ENCODE data around the gene EPS8.
"Not testable (repeated sequence)": the region's sequence is repeated elsewhere in the genome, so short reads cannot be mapped to it uniquely, and the experiment has no call there.

Gene EPS8

DNA sequence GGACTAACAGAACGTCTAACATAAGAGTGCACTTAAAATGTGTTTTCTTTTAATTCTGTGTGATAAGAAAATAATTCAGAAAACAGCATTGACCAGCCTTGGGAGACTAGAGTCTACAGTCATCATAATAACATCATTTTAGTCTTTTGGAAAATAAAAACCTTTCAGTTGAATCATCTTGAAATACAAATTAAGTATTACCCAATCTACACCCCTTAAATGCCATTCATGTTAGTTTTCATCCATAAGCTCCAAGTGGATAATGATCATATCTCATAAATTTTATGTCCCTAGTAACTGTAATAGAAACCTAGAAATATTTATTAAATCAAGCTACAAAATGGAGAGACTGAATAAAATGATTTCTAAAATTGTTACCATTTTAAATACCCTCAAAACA is 32.4 kb downstream of the EPS8 start:
- no peak for DNase-seq (ENCODE audit: low read depth)

GRCh38 chr12:15754233-15754632 is 35.0 kb downstream of the EPS8 start:
- no peak for DNase-seq (ENCODE audit: low read depth)

- DNase-seq (ENCODE audit: low read depth) = no peak
Observed at GRCh38 chr12:15752785-15753184, 36.4 kb downstream of the EPS8 start.

- DNase-seq (ENCODE audit: low read depth) = no peak
Observed at GRCh38 chr12:15751741-15752140, 37.4 kb downstream of the EPS8 start.

GRCh38 chr12:15749937-15750336 is 39.3 kb downstream of the EPS8 start:
- DNase-seq (ENCODE audit: low read depth) = no peak

- DNase-seq (ENCODE audit: low read depth) = not testable (repeated sequence)
Observed at GRCh38 chr12:15741870-15742269, 47.3 kb downstream of the EPS8 start.

- DNase-seq (ENCODE audit: low read depth) = no peak
Observed at GRCh38 chr12:15741082-15741481, 48.1 kb downstream of the EPS8 start.

DNA sequence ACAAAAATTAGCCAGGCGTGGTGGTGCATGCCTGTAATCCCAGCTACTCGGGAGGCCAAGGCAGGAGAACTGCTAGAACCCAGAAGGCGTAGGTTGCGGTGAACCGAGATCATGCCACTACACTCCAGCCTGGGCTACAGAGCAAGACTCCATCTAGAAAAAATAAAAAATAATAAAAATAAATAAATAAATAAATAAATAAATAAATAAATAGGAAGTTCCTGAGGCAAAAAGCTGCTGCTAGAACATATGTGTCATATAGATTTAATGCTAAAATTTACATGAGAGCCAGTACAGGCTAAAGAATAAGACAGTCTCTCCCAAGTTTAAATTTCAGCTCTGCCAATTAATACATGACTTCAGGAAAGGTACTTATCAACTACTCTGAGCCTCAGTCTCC is 48.8 kb downstream of the EPS8 start:
- DNase-seq (ENCODE audit: low read depth) = not testable (repeated sequence)

DNA sequence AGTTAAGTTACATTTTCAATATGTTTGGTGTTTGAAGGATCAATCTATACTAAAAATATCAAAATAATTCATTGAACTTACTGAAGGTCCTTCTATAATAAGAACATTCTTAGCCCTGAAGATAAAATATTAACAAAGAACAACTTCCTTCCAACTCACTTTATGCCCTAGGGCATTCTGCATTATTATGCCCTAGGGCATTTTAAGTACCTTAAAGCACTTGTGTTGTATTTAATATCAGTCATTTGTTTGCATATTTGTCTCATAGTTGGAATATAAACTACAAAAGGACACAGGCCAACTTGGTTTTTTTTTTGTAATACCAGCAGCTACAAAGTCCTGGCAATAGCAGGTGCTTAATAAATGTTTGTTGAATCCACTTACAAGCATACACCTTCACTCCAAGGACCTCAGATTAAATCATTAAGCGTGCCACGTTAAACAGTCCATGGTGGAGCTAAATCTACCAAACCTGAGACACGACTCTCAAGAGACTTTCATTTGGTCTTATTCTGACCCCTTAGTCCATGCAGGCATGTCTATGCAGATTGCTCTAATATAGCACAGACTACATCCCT is 50.7 kb downstream of the EPS8 start:
- DNase-seq (ENCODE audit: low read depth) = no peak

GRCh38 chr12:15735837-15736615 is 53.2 kb downstream of the EPS8 start:
- no peak for DNase-seq (ENCODE audit: low read depth)

DNA sequence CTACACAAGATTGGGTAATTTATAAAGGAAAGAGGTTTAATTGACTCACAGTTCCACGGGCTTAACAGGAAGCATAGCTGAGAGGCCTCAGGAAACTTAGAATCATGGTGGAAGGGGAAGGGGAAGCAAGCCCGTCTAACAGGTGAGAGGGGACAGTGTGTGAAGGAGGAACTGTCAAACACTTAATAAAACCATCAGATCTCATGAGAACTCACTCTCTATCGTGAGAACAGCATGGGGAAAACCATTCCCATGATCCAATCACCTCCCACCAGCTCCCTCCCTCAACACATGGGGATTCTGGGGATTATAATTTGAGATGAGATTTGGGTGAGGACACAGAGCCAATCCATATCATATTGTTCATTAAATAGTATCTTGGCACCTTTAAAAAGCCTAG is 56.1 kb downstream of the EPS8 start:
- no peak for DNase-seq (ENCODE audit: low read depth)

GRCh38 chr12:15732341-15733061 is 56.7 kb downstream of the EPS8 start:
- DNase-seq (ENCODE audit: low read depth) = no peak

DNA sequence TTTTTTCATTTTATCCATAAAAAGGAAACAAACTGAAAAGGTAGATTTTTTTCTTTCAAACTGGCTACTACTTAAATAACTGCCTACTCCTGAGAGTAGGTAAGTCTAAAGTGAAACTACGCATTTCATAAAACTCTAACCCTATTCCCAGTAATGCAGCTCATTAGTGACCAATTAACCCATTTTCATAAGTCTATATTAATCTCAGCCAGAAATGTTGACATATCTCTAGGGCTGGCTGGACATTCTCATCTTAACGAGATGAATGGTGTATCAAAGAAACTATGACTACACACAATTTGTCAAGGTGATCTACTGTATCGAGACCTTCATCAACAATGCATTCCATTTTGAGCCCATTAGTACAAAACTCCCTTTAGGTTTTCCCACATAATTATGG is 57.2 kb downstream of the EPS8 start:
- no peak for DNase-seq (ENCODE audit: low read depth)

- no peak for DNase-seq (ENCODE audit: low read depth)
Observed at GRCh38 chr12:15729097-15729496, 60.1 kb downstream of the EPS8 start.

- DNase-seq (ENCODE audit: low read depth) = no peak
Observed at GRCh38 chr12:15728118-15728598, 61.0 kb downstream of the EPS8 start.

- no peak for DNase-seq (ENCODE audit: low read depth)
Observed at GRCh38 chr12:15726878-15727150, 62.4 kb downstream of the EPS8 start.

- DNase-seq (ENCODE audit: low read depth) = no peak
Observed at GRCh38 chr12:15726027-15726877, 62.9 kb downstream of the EPS8 start.

DNA sequence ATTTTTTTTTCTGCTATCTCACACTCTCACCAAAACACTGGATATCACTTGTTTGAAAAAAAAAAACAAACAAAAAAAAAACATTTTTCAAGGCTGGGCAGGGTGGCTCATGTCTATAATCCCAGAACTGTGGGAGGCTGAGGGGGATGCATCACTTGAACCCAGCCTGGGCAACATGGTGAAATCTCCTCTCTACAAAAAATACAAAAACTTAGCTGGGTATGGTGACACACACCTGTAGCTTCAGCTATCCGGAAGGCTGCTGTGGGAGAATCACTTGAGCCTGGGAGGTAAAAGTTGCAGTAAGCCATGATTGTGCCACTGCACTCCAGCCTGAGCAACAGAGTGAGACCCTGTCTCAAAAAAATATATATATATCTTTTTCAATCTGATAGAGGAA is 66.2 kb downstream of the EPS8 start:
- no peak for DNase-seq (ENCODE audit: low read depth)

DNA sequence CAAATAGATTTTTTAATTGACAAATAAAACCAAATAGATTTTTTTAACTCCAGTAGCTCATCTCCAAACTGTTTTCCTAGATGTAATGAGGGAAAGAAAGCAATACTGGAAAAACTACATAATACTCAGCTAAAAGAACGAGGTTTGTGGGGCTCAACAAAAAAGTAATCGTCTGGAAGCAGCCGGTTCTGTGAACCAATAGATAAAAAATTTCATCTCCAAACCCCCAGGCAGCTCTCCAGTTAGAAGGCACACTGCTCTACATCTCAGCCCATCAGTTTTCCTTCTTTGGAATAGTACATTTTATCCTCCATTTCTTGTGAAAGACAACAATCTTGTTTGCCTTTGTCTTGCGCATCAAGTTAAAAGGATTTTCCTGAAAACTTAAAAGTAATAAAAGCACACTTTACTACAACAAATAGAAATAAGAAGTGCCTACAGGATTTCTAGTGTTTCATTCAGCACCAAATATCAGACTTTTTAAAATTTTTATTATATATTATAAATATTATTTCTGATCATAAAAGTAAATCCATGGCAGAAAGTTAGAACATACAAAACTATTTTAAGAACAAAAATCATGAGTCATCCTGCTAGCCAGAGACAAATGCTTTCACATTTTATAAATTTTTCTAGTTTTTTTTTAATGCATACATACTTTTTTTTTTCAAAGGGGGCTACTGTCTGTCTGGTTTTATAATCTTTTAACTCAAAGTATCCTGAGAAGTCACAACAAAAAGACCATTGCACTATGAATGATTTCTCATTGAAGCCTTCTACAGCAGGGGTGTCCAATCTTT is 67.7 kb downstream of the EPS8 start:
- DNase-seq (ENCODE audit: low read depth) = no peak

DNA sequence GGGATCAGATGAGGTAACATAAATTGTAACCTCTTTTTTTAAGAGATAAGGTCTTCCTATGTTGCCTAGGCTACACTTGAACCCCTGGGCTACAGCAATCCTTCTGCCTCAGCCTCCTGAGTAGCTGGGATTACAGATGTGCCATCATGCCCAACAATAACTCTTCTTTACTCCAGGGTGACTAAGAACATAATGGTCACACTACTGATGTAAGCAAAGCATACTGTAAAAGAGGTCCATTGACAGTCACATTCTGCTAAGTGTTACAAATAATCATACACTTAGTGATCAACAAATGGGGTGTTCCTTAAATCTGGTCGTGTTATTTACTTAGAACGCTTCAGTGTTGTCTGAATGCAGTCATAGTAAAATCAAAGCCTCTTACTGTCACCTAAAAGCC is 68.9 kb downstream of the EPS8 start:
- DNase-seq (ENCODE audit: low read depth) = no peak

GRCh38 chr12:15719230-15719629 is 70.0 kb downstream of the EPS8 start:
- no peak for DNase-seq (ENCODE audit: low read depth)
